ENCODE measurements around the gene C11orf86.
A peak's percentile ranks its signal among the peaks of the same experiment; 100 is the strongest.
"Not testable (repeated sequence)": the region's sequence is repeated elsewhere in the genome, so short reads cannot be mapped to it uniquely, and the experiment has no call there.

C11orf86 gene

DNA sequence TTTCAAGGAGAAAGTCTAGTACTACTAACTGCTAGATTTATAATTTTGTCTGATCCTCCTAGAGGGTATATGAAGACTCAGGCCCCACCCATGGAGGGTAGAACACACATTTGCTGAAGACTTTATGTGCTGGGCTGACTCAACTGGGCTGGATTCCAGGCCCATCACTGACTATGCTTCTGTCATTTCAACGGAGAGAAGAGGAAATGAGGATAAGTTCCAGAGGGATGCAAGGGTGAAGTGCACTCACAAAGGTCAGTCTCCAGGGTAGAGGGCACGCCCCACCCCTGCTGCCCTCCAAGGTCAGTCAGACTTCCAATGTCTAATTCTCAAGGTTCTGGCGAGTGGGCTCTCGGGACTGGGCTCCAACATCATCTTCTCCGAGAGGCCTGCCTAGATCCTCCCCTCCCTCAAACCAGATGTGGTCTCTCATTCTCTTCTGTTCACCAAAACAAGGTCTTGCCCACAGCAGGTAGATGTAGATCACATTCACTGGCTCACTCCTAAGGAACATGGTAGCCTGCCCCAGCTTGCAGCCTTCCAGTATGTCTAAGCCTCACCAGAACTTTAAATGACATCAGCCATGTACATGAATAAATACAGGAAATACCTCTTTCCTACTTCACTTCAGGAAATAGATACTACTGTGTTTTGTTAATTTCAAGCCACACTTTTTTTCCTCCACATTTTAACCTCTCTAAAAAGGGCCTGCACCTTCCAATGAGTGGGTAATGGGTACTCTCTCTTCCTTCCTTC, 7.3 kb upstream of the C11orf86 start:
- ATAC-seq = no peak

DNA sequence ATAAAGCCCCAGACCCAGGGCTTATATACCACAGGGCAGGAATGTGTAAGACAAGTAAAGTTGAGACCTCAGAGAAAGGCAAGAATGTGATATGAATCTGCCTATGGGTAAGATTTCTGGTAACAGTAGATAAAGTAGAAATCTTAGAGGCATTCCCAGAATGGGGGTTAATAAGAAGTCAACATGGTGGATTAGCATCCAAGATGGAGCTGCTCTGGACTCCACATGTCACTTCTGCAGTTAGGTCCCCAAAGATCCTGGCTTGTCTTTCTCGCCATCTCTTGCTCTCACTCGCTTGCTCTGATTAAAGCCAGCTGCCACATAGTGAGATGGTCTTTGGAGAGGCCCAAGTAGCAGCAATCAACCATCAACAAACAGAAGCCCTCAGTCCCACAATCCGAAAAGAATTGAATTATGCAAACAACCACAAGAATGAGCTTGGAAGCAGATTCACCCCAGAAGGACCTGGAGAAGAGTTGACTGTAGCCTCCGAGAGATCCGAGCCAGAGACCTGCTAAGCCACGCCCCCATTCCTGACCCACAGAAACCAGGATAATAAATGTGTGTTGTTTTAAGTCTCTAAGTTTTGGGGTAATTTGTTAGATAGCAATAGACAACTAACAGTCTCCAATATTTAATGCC, 5.4 kb upstream of the C11orf86 start:
- ATAC-seq = no peak

DNA sequence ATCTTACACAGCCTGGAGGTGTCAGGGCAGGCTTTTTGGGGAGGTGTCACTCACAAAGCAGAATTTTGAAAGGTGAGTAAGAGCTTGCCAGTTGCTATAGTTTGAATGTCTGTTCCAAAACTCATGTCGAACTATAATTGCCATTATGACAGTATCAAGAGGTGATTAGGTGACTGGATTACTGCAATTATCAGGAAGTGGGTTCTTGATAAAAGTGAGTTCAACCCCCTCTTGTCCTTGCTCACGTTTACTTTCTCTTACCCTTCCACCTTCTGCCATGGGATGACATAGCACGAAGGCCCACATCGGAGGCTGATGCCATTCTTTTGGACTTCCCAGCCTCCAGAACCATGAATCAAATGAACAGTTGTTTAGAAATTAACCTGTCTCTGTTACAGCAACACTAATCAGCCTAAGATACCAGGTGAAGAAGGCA, 4.7 kb upstream of the C11orf86 start:
- ATAC-seq = peak; percentile 59 to 62

- ATAC-seq = peak; percentile 86 to 92
Measured at GRCh38 chr11:66970807-66971442, 4.2 kb upstream of the C11orf86 start.

GRCh38 chr11:66971488-66971887, 3.6 kb upstream of the C11orf86 start:
- no peak for ATAC-seq

- ATAC-seq = no peak
Measured at GRCh38 chr11:66973956-66974580, 1.0 kb upstream of the C11orf86 start.

DNA sequence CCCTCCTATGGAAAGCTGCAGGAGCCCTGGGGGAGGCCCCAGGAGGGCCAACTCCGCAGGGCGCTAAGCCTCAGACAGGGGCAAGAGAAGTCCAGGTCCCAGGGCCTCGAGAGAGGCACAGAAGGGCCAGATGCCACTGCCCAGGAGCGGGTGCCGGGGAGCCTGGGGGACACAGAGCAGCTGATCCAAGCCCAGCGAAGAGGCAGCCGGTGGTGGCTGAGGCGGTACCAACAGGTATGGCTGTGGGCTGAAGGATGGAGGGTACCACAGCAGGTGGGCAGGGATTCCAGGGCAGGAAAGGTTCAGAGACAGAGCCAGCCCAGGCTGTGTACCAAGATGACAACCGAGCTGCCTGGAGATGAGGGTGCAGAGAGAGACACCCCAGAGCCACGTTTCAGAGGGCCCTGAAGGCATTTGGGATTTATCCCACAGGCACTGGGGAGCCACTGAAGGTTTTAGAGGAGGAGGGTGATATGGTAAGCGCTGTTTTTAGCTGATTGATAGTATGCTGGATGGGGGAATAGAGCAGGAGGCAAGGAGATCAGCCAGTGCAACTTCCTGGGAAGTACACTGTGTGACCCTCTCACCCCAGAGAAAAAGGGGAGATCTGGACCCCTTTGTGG, 412 bp downstream of the C11orf86 start:
- no peak for ATAC-seq

DNA sequence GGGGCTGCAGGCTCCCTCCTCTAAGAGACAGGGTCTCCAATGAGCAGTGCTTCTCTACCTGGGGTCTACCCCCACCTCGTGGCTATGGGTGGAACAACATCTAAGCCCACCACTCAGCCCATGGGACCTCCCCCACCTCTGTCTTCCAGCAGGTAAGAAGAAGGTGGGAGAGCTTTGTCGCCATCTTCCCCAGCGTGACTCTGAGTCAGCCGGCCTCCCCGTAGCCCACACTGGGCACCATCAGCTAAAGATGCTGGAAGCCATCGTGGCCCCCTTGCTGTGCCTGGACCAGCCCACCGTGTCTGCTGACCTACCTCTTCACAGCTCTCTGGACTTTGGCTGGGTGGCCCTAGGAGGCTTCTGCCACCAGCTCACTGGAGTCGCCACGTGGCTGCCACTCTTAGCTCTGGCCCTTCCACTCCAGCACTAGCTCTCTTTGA, 944 bp downstream of the C11orf86 start:
- no peak for ATAC-seq

DNA sequence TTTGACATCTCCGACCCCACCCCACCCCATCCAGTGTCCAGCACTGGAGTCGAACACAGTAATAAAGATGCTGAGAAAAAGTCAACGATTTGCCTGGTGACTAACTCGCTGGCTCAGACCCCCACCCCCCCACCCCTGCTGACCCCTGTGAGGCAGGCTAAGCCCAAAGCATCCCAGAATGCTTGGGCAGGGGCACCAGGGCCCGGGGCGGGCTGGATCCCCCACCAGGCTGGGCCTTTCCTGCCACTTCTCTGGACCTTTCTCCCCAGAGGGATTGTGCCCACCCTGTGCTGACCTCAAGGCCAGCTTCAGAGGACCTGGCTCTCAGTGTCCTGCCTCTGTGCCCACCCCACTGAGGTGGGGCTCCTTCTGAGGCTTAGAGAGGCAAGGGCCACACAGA, 1.8 kb downstream of the C11orf86 start:
- ATAC-seq = no peak

GRCh38 chr11:66978229-66978628, 3.1 kb downstream of the C11orf86 start:
- ATAC-seq = no peak

DNA sequence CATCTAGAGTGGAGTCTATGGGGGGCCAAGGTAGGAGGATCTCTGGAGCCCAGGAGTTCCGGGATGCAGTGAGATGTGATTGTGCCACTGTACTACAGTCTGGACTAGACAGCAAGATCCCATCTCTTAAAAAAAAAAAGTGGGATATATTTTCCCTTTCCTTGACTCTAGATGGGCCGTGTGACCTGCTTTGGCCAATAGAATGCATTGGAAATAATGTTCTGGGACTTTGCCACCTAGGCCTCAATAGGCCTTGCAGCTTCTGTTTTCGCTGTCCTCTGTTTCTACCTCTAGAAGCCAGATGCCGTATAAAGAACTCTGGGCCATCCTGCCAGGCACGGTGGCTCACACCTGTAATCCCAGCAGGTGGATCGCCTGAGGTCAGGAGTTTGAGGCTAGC, 3.6 kb downstream of the C11orf86 start:
- ATAC-seq = no peak

- ATAC-seq = no peak
Measured at GRCh38 chr11:66979336-66979980, 4.4 kb downstream of the C11orf86 start.

DNA sequence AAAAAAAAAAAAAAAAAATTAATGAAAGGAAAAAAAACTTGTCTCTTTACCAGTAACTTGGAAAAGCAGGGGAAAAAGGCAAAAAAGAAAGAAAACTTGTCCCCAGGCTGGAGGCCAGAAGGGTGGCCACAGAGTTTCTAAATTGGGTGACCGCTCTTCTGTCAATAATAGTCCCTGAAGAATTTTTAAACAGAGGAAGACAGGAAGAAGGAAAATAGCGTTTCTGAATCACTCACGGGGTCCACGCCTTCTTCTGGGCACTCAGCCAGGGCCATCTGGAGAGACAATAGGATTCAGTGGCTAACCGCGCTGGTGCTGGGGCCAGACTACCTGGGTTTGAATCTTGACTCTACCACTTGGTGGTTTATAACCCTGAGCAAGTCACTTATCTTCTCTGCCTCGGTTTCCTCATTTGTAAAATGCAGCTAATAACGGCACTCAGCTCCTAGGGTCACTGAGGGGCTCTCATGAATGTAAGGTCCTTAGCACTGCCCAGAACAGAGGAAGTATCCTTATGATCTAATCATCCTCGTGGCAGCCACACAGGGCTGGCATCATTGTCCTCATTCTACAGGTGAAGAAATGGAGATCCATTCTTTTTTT, 7.0 kb downstream of the C11orf86 start:
- no peak for ATAC-seq

- no peak for ATAC-seq
Measured at GRCh38 chr11:66983275-66983924, 8.3 kb downstream of the C11orf86 start.

- ATAC-seq = no peak
Measured at GRCh38 chr11:66985508-66986177, 10.5 kb downstream of the C11orf86 start.

- ATAC-seq = no peak
Measured at GRCh38 chr11:66986178-66986545, 11.1 kb downstream of the C11orf86 start.

- no peak for ATAC-seq
Measured at GRCh38 chr11:66987158-66987620, 12.1 kb downstream of the C11orf86 start.

DNA sequence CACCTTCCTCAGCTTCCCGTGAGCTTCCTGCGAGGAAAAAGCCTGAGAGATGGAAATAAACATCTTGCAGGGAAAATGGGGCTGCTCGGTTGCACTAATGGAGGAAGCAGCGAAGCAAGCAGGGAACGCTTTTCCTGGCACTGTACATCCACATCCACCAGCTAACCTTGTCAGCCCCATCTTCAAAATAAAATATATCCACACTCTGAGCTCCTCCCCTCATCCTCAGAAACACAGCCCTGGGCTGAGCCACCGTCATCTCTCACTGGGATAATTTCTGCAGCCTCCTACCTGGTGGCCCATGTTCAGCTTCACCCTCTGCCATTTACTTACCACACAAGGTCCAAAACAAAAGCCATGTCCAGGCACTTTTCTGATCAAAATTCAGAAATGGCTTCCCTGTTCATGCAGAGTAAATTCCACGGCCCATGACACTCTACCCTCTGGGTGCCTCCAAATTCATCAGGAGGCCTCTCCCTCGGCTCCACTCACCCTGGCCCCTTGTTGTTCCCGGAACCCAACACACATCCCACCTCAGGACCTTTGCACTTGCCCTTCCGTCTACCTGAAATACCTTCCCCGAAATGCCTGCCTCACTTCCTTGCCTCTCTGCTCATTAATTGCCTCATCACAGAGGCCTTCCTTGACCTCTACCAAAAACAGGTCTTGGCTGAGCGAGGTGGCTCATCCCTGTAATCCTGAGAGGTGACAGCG, 13.0 kb downstream of the C11orf86 start:
- no peak for ATAC-seq

GRCh38 chr11:66988741-66989140, 13.6 kb downstream of the C11orf86 start:
- not testable (repeated sequence) for ATAC-seq

DNA sequence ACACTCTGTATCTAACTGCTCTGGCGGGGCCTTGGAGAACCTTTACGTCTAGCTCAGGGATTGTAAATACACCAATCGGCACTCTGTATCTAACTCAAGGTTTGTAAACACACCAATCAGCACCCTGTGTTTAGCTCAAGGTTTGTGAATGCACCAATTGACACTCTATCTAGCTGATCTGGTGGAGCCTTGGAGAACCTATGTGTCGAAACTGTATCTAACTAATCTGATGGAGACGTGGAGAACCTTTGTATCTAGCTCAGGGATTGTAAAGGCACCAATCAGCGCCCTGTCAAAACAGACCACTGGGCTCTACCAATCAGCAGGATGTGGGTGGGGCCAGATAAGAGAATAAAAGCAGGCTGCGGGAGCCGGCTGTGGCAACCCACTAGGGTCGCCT, 14.3 kb downstream of the C11orf86 start:
- not testable (repeated sequence) for ATAC-seq

All from activated CD4-positive, CD25-positive, alpha-beta regulatory T cell treated with anti-CD3 and anti-CD28 coated beads, Interleukin-2, amount 50 U/mL, for 24 hours (primary cell).